ENCODE results near the gene PTCD1. TPM values are rescaled to one million over a fixed set of nuclear protein-coding genes. Genes with fewer than 3 reads are reported as not detected.

Gene PTCD1
- total RNA-seq, 6 experiments from 2014 or later: 4.5 to 8.6 (median 6.7) TPM

- Mint-ChIP-seq H3K27ac (peak overlapping the region; percentile 95), H3K4me3 (peak overlapping the region; percentile 54), H3K9me3 (no peaks in the 10 kb centered on the region), H3K36me3 (ENCODE audit: low read depth) (peaks cover 13% of the 10 kb centered on the region; the same call in 1 of the 2 replicates), H3K27me3 (ENCODE audit: insufficient read depth) (no peaks in the 10 kb centered on the region; the same call in 1 of the 2 replicates), H3K4me1 (ENCODE audit: low read depth) (peaks cover 32% of the 10 kb centered on the region)
- TF ChIP-seq CTCF (IDR thresholded peaks at IDR 0.05): peak; percentile 10; the same call in 1 of the 2 replicates
- DNase-seq: peak; percentile 94
These were observed 59.5 kb downstream of the PTCD1 start for GRCh38 chr7:99379043-99379577.

GRCh38 chr7:99375070-99375807 is 63.4 kb downstream of the PTCD1 start:
- TF ChIP-seq CTCF (IDR thresholded peaks at IDR 0.05): no peak
- peak; percentile 54 for DNase-seq
- Mint-ChIP-seq H3K27me3 (ENCODE audit: insufficient read depth) (peaks cover 3% of the 10 kb centered on the region), H3K4me1 (ENCODE audit: low read depth) (peaks cover 33% of the 10 kb centered on the region), H3K4me3 (peak overlapping the region; percentile 81), H3K36me3 (ENCODE audit: low read depth) (peaks cover 5% of the 10 kb centered on the region; the same call in 1 of the 2 replicates), H3K9me3 (no peaks in the 10 kb centered on the region), H3K27ac (peak overlapping the region; percentile 56)

GRCh38 chr7:99374111-99375064 is 64.2 kb downstream of the PTCD1 start, which contains the start of gene ARPC1B:
ARPC1B (plus strand) TSS chr7:99374730; CDS start chr7:99385715, 10,985 bp downstream.
- H3K27ac Mint-ChIP-seq: peak within 1 kb of the TSS; percentile 56
- H3K27me3 Mint-ChIP-seq (ENCODE audit: insufficient read depth): peaks cover 3% of the 10 kb centered on the region; the same call in 1 of the 2 replicates
- TF ChIP-seq CTCF (IDR thresholded peaks at IDR 0.05): no peak
- no peaks in the 10 kb centered on the region for H3K9me3 Mint-ChIP-seq
- H3K4me3 Mint-ChIP-seq: peak within 1 kb of the TSS; percentile 81
- peaks cover 5% of the 10 kb centered on the region; the same call in 1 of the 2 replicates for H3K36me3 Mint-ChIP-seq (ENCODE audit: low read depth)
- H3K4me1 Mint-ChIP-seq (ENCODE audit: low read depth): peaks cover 25% of the 10 kb centered on the region
- no peak for DNase-seq

GRCh38 chr7:99373091-99374066 is 65.2 kb downstream of the PTCD1 start:
- Mint-ChIP-seq H3K36me3 (ENCODE audit: low read depth) (no peaks in the 10 kb centered on the region), H3K27me3 (ENCODE audit: insufficient read depth) (peaks cover 3% of the 10 kb centered on the region; the same call in 1 of the 2 replicates), H3K27ac (0 out of 2 replicates have a peak overlapping the region, but pooled peaks have one; percentile 26), H3K9me3 (no peaks in the 10 kb centered on the region), H3K4me3 (peak overlapping the region; percentile 67), H3K4me1 (ENCODE audit: low read depth) (peaks cover 17% of the 10 kb centered on the region)
- DNase-seq: no peak
- TF ChIP-seq CTCF (IDR thresholded peaks at IDR 0.05): no peak
